Eye (tissue), 1 donor: ENCODE data around the gene IDUA.
"Not testable (repeated sequence)": the region's sequence is repeated elsewhere in the genome, so short reads cannot be mapped to it uniquely, and the experiment has no call there.

Source experiments
- DNase-seq: peaks from one replicate; pipeline ENCODE4 v3.0.0-alpha.2; 2015

IDUA gene

DNA sequence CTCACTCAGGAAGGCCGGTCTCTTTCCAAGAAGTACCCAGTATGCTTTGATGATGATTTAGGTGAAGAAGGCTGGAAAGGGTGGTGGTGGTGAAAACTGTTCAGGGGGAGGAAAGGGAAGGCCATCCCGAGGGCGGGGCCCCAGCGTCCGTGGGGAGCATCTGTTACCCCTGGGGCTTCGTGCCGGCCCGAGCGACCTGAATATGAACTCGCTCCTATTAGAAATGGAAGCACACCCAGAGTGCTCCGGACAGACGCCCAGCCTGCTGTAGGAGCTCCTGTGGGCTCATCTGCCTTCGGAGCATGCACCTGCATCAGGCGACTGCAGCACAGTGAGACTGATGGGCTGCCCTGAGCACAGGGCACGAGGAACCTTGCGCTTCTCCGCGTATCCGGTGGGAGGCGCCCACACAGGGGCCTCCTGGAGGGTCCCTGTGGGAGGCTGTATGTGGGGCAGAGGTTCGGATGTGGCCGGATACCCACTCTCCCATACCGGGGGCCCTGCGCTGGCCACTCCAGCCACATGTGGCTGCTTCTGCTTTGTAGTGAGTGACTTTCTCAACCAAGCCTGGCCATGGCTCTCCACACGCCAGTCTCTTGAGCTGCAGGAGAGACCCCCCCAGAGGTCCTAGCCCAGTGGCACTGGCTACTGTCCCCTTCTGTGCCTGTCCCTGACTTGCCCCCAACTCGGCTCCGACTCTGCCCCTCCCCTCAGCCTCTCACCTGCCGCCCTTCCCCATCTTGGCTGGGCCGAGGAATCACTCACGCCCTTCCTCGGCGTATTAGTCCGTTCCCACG, 61.3 kb downstream of the IDUA start:
- DNase-seq: no peak

DNA sequence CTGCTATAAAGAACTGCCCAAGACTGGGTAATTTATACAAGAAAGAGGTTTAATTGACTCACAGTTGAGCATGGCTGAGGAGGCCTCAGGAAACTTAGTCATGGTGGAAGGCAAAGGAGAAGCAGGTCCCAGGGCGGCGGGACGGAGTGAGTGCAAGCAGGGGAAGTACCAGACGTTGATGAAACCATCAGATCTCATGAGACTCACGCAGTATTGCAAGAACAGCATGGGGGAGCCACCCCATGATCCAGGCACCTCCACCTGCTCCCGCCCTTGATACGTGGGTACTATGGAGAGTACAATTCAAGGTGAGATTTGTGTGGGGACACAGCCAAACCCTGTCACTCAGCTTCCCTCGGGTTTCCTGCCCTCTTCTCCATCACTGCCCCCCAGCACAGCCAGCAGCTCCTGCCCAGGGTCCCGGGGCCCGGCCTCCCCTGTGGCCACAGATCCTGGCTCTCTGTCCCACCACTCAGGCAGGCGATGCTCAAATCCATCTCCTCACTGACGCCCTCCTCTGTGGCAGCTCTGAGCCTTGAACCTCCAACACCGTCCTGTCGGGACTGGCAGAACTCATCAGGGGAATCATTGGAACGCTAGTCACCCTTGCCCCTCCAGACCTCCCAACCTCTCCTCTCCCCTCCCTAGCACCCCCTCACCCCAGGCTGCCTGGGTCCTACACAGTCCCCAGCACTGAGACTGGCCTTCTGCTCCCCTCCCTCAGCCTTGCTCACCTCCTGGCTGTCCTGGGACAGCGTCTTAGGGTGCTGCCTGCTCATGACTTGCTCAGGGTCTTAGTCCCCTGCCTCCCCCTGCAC, 62.1 kb downstream of the IDUA start:
- no peak for DNase-seq

DNA sequence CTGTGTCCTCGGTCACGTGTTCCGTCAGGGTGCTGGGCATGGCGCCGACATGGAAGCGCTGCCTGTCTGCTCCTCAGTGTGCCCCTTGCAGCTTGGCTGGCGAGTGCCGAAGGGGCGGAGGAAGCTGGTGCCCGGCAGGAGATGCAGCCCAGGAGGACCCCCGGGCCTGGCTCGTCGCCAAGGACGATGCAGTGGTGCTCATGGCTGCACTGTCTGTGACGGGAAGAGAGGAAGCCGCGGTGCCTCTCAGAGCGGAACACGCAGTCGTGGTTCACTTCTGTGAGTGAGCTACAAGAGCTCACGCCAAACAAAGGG, 62.7 kb downstream of the IDUA start:
- DNase-seq: no peak

DNA sequence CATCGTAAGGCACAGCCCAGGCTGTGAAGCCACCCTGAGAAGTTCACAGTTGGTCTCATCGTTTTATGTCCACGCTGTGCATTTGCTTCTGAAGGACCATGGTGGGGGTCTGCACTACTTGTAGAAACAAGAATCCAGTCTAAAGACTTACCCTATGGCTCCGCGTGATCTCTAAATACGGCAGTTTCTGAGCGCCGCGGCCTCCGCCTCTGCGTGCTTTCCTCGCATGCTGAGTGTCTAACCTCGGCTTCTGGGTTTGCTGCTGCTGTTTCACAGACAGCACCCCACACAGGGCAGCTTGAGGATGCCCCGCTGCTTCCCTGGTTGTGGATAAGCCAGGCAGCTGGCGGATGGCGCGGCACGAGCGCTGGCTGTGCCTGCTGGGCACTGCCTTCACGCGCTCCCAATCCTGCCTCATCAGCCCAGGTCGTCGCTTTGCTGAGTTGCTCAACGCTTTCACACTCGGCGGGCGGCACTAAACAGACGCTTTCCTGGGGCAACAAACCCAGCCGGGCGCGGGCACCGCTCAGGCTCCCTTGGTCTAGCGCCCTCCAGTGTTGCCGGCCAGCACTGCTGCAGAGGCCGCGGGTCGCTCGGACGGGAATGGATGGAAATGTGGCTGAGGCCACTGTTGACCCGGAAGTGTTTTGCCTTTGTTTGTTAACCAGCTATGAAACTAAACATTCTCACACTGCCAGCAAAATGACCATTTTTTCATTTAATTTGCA, 63.8 kb downstream of the IDUA start:
- peak; percentile 75 for DNase-seq

DNA sequence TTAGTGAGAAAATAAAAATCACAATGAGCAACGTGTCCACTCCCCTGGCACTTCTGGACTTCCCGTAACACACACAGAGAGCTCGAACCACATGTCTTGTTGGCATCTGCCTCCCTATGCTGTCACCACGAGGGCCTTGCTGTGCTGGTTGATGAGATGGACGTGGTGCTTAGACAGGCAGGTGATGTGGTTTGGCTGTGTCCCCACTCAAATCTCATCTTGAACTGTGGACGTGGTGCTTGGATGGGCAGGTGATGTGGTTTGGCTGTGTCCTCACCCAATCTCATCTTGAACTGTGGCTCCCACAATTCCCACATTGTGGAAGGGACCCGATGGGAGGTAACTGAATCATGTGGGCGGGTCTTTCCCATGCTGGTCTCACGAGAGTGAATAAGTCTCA, 64.6 kb downstream of the IDUA start:
- DNase-seq: no peak

DNA sequence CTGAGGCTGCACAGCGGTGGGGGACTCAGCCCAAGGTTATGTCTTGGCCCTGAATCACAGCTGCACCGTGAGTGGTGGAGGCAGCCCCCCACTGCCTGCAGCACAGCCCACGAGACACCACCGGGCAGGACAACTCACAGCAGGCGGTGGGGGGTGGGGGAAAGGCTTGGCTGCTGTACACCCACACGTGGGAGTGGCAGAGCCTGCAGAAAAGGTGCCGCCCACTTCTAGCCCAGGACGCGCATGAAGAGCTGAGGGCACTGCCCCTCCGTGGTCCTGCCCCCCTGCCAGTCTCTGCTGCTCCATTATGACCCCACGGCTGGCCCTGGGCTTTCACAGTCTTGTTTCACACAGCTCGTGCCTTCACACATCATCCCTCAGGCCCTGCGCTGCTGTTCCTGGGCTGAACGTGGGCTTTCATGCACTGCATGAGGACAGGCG, 65.4 kb downstream of the IDUA start:
- DNase-seq: no peak

DNA sequence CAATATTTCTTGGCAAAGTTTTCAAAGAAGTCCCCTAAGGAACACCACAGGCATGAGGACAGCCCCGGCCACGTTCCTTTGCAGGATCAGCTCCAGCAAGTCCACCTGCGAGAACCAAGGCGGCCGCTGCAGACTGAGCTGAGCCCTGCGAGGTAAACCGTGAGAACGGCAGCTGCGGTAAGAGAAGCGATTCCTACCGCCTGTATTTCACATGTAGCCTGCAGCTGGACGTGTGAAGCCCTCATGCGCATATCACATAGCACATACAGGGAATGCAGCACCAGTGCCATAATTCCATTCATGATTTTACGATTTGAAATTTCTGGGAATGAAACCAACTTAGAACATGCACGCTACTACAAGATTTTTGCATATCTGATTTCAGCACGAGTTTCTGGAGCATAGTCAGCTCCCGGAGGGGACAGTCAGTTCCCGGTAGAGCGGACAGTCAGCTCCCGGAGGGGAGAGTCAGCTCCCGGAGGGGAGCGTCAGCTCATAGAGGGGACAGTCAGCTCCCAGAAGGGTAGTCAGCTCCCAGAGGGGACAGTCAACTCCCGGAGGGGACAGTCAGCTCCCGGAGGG, 66.3 kb downstream of the IDUA start:
- DNase-seq: no peak

DNA sequence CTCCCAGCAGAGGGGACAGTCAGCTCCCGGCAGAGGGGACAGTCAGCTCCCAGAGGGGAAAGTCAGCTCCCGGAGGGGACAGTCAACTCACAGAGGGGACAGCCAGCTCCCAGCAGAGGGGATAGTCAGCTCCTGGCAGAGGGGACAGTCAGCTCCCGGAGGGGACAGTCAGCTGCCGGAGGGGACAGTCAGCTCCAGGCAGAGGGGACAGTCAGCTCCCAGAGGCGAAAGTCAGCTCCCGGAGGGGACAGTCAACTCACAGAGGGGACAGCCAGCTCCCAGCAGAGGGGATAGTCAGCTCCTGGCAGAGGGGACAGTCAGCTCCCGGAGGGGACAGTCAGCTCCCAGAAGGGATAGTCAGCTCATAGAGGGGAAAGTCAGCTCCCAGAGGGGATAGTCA, 67.0 kb downstream of the IDUA start:
- not testable (repeated sequence) for DNase-seq
